ENCODE measurements around the gene CHST5. TPM values are rescaled to one million over a fixed set of nuclear protein-coding genes. Genes with fewer than 3 reads are reported as not detected.

CHST5 gene
- total RNA-seq, 4 donors from 2014 or later: 0.19 TPM; not detected in 3

DNA sequence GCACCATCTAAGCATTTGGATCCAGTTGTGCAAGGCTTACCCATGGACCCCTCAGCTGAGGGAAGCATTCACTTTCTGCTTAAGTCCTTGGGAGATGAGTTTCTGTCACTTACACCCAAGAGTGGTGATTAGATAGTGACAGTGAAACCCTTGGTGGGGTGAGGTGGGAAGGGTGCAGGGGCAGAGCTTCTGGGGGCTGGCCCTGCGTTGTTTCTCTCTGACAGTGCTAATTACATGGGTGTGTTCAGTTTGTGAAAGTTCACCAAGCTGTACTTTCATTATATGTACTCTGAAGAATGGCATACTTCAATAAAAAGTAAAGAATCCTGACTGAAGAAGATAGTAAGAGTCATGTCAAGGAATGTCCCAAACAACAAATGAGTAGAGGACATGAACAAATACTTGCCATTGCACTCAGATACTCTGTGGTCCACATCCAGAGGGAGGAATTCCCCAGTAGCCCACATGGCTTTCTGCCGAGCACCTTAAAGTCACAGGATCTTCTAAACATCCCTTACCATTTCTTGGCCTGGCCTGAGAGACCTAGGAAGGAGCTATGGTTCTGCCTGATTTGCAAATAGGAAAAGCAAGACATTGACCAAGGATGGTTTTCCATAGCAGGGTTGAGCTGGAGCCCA, 49.1 kb downstream of the CHST5 start:
- intact Hi-C loops (cut with DNase I): no loop called here
- Histone ChIP-seq H3K27ac (peak overlapping the region in 1 of 4 donors; percentile 64), H3K4me3 (no peak overlapping the region), H3K4me1 (peaks cover 4 to 43% (median 10%) of the 10 kb centered on the region in 3 donors), H3K27me3 (no peaks in the 10 kb centered on the region), H3K9me3 (no peaks in the 10 kb centered on the region), H3K36me3 (no peaks in the 10 kb centered on the region)
- DNase-seq: no peak
- TF ChIP-seq, protein P1, sequence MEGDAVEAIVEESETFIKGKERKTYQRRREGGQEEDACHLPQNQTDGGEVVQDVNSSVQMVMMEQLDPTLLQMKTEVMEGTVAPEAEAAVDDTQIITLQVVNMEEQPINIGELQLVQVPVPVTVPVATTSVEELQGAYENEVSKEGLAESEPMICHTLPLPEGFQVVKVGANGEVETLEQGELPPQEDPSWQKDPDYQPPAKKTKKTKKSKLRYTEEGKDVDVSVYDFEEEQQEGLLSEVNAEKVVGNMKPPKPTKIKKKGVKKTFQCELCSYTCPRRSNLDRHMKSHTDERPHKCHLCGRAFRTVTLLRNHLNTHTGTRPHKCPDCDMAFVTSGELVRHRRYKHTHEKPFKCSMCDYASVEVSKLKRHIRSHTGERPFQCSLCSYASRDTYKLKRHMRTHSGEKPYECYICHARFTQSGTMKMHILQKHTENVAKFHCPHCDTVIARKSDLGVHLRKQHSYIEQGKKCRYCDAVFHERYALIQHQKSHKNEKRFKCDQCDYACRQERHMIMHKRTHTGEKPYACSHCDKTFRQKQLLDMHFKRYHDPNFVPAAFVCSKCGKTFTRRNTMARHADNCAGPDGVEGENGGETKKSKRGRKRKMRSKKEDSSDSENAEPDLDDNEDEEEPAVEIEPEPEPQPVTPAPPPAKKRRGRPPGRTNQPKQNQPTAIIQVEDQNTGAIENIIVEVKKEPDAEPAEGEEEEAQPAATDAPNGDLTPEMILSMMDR (IDR thresholded peaks at IDR 0.05): no peak
- no peak for TF ChIP-seq POLR2A (IDR thresholded peaks at IDR 0.05)
- 42 to 63% methylated on average over 2 of the region's 2 CpGs for WGBS, 2 donors

DNA sequence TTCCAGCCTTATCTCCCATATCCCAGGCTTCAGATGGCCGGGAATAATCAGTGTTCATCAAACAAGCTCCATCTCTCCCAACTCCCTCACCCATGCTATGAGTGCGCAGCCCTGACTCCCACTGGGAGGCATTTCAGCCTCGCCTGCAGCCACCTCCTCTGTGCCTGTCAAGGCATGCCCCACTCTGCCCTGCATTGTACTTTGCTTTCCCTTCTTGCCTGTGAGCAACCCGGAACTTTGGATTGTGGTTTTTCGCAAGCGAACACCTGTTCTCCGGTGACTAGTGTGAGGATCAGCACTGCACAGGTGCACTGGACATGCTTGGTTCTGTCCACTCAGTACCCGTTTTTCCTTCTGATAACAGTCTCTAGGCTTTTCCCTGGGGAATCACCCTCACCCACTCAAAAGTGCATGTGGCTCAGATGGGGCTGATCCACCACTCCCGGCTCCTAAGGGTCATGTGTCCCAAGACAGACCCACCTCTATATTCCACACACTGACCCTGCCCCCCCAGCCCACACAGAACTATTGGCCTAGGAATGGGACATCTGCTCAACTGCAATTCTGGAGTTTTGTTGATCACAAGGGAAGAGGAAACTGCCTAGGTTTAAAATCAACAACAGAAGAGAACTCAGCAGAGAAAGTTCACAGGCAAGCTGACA, 49.8 kb downstream of the CHST5 start:
- intact Hi-C loops (cut with DNase I): no loop called here
- no peak overlapping the region for H3K4me3 ChIP-seq
- peaks cover 4 to 43% (median 10%) of the 10 kb centered on the region in 3 donors for H3K4me1 ChIP-seq
- WGBS, 2 donors: 44 to 53% methylated on average over 9 of the region's 9 CpGs
- TF ChIP-seq, protein P1 (IDR thresholded peaks at IDR 0.05): no peak
- no peak for TF ChIP-seq POLR2A (IDR thresholded peaks at IDR 0.05)
- H3K36me3 ChIP-seq: no peaks in the 10 kb centered on the region
- H3K27ac ChIP-seq: peak overlapping the region in 3 of 4 donors; percentile 26 to 64 (median 28)
- H3K27me3 ChIP-seq: no peaks in the 10 kb centered on the region
- no peak for DNase-seq
- no peaks in the 10 kb centered on the region for H3K9me3 ChIP-seq

DNA sequence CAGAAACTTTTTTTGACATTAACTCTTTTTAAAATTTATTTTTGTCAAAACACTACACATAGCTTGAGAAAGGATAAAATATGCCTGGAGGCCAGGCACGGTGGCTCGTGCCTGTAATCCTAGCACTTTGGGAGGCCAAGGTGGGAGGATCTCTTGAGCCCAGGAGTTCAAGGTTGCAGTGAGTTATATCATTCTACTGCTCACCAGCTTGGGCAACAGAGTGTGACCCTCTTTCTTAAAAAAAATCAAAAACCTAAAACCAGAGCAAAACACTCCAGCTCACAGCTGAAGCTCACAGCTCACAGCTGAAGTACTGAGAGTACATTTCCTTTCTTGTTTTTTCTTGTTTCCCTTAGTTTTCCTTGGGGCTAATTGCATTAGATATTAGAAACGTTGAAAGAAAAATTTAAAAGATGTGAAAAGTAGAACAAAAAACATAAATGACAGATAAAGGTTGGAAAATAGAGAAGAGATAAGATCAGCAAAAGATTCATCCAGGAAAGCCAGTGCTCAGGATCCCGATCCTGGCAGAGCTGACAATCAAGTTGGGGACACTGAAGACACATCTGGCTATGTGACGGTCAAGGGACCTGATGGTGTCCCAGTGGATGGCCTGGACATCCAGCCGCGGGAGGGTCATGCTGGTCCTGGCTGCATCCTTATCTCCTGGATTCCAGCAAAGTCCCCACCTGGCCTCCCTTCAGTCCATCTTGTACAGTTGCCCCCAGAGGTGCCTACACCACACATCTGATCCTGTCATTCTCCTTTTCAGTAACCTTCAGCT, 50.5 kb downstream of the CHST5 start:
- no peak for DNase-seq
- Histone ChIP-seq H3K27ac (peak overlapping the region in 3 of 4 donors; percentile 26 to 64 (median 28)), H3K27me3 (no peaks in the 10 kb centered on the region), H3K9me3 (no peaks in the 10 kb centered on the region), H3K4me3 (no peak overlapping the region), H3K4me1 (peaks cover 4 to 43% (median 10%) of the 10 kb centered on the region in 3 donors), H3K36me3 (no peaks in the 10 kb centered on the region)
- TF ChIP-seq, protein P1 (IDR thresholded peaks at IDR 0.05): no peak
- no peak for TF ChIP-seq POLR2A (IDR thresholded peaks at IDR 0.05)
- intact Hi-C loops (cut with DNase I): no loop called here
- 55 to 74% methylated on average over 7 of the region's 7 CpGs for WGBS, 2 donors

DNA sequence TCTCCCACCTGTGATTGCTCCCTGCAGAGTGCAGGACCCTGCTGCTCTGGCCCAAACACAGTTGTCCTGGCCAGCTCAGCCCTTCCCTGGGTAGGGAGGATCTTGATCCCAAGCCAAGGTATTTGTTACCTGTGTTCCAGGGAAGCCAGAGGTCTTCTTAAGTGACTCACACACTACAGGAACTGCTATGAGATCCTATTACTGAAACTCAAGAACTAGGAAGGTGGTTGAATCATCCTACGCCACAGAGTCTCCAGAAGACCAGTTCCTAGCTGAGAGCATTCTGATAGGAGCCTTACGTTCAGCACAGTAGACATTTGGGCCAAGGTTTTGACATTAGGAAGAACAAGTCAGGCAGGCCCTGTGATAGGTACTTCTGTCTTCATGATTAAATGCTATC, 52.7 kb downstream of the CHST5 start:
- TF ChIP-seq, protein P1 (IDR thresholded peaks at IDR 0.05): no peak
- TF ChIP-seq POLR2A (IDR thresholded peaks at IDR 0.05): no peak
- H3K27ac ChIP-seq: peak overlapping the region; percentile 48 to 82 (median 74)
- H3K9me3 ChIP-seq: no peaks in the 10 kb centered on the region
- H3K36me3 ChIP-seq: no peaks in the 10 kb centered on the region
- DNase-seq: no peak
- H3K4me1 ChIP-seq: peaks cover 4 to 46% (median 10%) of the 10 kb centered on the region in 3 donors
- intact Hi-C loops (cut with DNase I): no loop called here
- WGBS, 2 donors: 18% methylated on average over 2 of the region's 2 CpGs; no CpG with 5 or more reads in 1 of the 2 donors
- H3K4me3 ChIP-seq: no peak overlapping the region
- no peaks in the 10 kb centered on the region for H3K27me3 ChIP-seq

Measured in esophagus squamous epithelium (tissue), 5 donors.